A673 (cell line): ENCODE data around the gene NCKAP1. TPM values are rescaled to one million over a fixed set of nuclear protein-coding genes. Genes with fewer than 3 reads are reported as not detected.

ENCODE experiments used
- BruUV-seq: library from RNA; stranded (reverse); fragments of 400-500 nt; replicated peaks from 2 replicates; lab custom pipeline; 2021; lab: Mats Ljungman, UMichigan
- CTCF ChIA-PET: fragments of 300-600 bp; sonication (Branson Sonifier 250); formaldehyde crosslinking; loops from one replicate; lab custom pipeline; 2022; ENCODE audit warnings: antibody characterized with exemption; lab: Charles Lee
- POLR2A ChIA-PET: fragments of 300-600 bp; sonication (Branson Sonifier 250); formaldehyde crosslinking; loops from one replicate; lab custom pipeline; 2022; ENCODE audit warnings: antibody characterized with exemption; ENCODE audit not compliant: low non-redundant PET; lab: Charles Lee
- DNase-seq: peaks from one replicate; pipeline ENCODE4 v3.0.0-alpha.2; 2015; ENCODE audit warnings: low spot score
- H3K27ac ChIP-seq: fragments of 200-600 bp; sonication (generic); 2 replicates; pipeline ENCODE4 v1.5.1; 2016; ENCODE audit warnings: mixed run types, low read depth, mild to moderate bottlenecking, mixed read lengths, antibody characterized with exemption, low read length; ENCODE audit not compliant: poor library complexity, severe bottlenecking
- H3K27me3 ChIP-seq: fragments of 200-600 bp; sonication (generic); replicated peaks from 2 replicates; pipeline ENCODE4 v1.6.1; 2017; ENCODE audit warnings: mixed run types, low read depth, mild to moderate bottlenecking, mixed read lengths, antibody characterized with exemption, low read length; ENCODE audit not compliant: insufficient read depth, poor library complexity
- H3K36me3 ChIP-seq: fragments of 200-600 bp; sonication (generic); 2 replicates; pipeline ENCODE4 v1.6.1; 2016; ENCODE audit warnings: mixed run types, mild to moderate bottlenecking, mixed read lengths, antibody characterized with exemption, low read length; ENCODE audit not compliant: insufficient read depth, poor library complexity, severe bottlenecking
- H3K4me1 ChIP-seq: fragments of 200-600 bp; sonication (generic); 2 replicates; pipeline ENCODE4 v1.6.1; 2017; ENCODE audit warnings: mixed run types, mild to moderate bottlenecking, mixed read lengths, antibody characterized with exemption, low read length; ENCODE audit not compliant: insufficient read depth, poor library complexity, severe bottlenecking
- H3K4me3 ChIP-seq: fragments of 200-600 bp; sonication (generic); 2 replicates; pipeline ENCODE4 v1.5.1; 2016; ENCODE audit warnings: low read depth, mixed run types, mild to moderate bottlenecking, mixed read lengths, low read length; ENCODE audit not compliant: poor library complexity, severe bottlenecking
- H3K9me3 ChIP-seq: fragments of 200-600 bp; sonication (generic); 2 replicates; pipeline ENCODE4 v1.6.1; 2016; ENCODE audit warnings: mixed run types, low read depth, mild to moderate bottlenecking, mixed read lengths, antibody characterized with exemption, low read length; ENCODE audit not compliant: poor library complexity, severe bottlenecking
- CTCF ChIP-seq: fragments of 300-800, 200-600 bp; sonication (generic); conservative IDR thresholded peaks from 2 replicates; pipeline ENCODE4 v1.5.1; 2017; ENCODE audit warnings: low read depth, mild to moderate bottlenecking, antibody characterized with exemption, low read length, moderate library complexity, mixed read lengths
- EZH2 ChIP-seq: fragments of 200-600 bp; sonication (generic); IDR thresholded peaks from 2 replicates; pipeline ENCODE4 v1.6.1; 2017; ENCODE audit warnings: borderline replicate concordance, low read depth, mild to moderate bottlenecking, mixed read lengths, antibody characterized with exemption, low read length; ENCODE audit not compliant: poor library complexity, severe bottlenecking
- intact Hi-C: fragments of 100-400 bp; cut with micrococcal nuclease; formaldehyde crosslinking; loops from one replicate; pipeline ENCODE4 v1.10.0; 2022; ENCODE audit not compliant: unreplicated experiment
- total RNA-seq: library from RNA; stranded (reverse); gene quantifications from 2 replicates; pipeline ENCODE4 v1.2.3, GENCODE V29; 2021

The NCKAP1 gene
- total RNA-seq, 1 experiment from 2014 or later = 153 TPM

GRCh38 chr2:183028108-183028507 lies 10.1 kb downstream of the NCKAP1 start:
- no peaks in the 10 kb centered on the region for H3K27me3 ChIP-seq
- CTCF ChIA-PET = no interaction called here
- no peaks in the 10 kb centered on the region for H3K9me3 ChIP-seq
- BruUV-seq = no TSS peak
- no peak overlapping the region for H3K4me3 ChIP-seq
- no peak overlapping the region for H3K27ac ChIP-seq
- TF ChIP-seq EZH2 = no peak
- no peak for TF ChIP-seq CTCF
- DNase-seq = no peak
- H3K4me1 ChIP-seq = peaks cover 59% of the 10 kb centered on the region
- POLR2A ChIA-PET = no interaction called here
- intact Hi-C loops = no loop called here
- H3K36me3 ChIP-seq = peaks cover 9% of the 10 kb centered on the region

GRCh38 chr2:183027443-183027842 lies 10.8 kb downstream of the NCKAP1 start:
- Histone ChIP-seq H3K9me3 (no peaks in the 10 kb centered on the region), H3K36me3 (peaks cover 15% of the 10 kb centered on the region), H3K27ac (no peak overlapping the region), H3K4me1 (peaks cover 52% of the 10 kb centered on the region), H3K4me3 (no peak overlapping the region), H3K27me3 (no peaks in the 10 kb centered on the region)
- intact Hi-C loops = no loop called here
- DNase-seq = no peak
- TF ChIP-seq CTCF (no peak), EZH2 (no peak)
- CTCF ChIA-PET = no interaction called here
- POLR2A ChIA-PET = no interaction called here
- no TSS peak for BruUV-seq

- TF ChIP-seq CTCF = no peak
- no peak for TF ChIP-seq EZH2
- BruUV-seq = no TSS peak
- CTCF ChIA-PET = no interaction called here
- Histone ChIP-seq H3K27ac (no peak overlapping the region), H3K4me1 (peaks cover 42% of the 10 kb centered on the region), H3K27me3 (no peaks in the 10 kb centered on the region), H3K4me3 (no peak overlapping the region), H3K36me3 (peaks cover 25% of the 10 kb centered on the region), H3K9me3 (no peaks in the 10 kb centered on the region)
- intact Hi-C loops = no loop called here
- POLR2A ChIA-PET = interaction anchor here (0.6 kb wide), 1 partner anchor 9 kb away, joined by 3 read pairs; no protein-coding TSS in a partner anchor
- DNase-seq = no peak
Observed at GRCh38 chr2:183026424-183026823, 11.8 kb downstream of the NCKAP1 start.
